IMR-90 (cell line): ENCODE data around the gene MEGF9.

Experiments used
- ELK1 ChIP-seq: fragments of 150-350 bp; IDR thresholded peaks from 2 replicates; pipeline ENCODE4 v1.6.1; 2016; ENCODE audit warnings: low read depth, mild to moderate bottlenecking, low read length, moderate library complexity, borderline replicate concordance
- FOS ChIP-seq: fragments of 150-350 bp; IDR thresholded peaks from 2 replicates; pipeline ENCODE4 v1.6.1; 2016; ENCODE audit warnings: low read depth, low read length
- RAD21 ChIP-seq: IDR thresholded peaks from 2 replicates; pipeline ENCODE4 v1.6.1; 2012; ENCODE audit warnings: low read length, improper control_type of control experiment
- SMC3 ChIP-seq: fragments of 150-350 bp; IDR thresholded peaks from 2 replicates; pipeline ENCODE4 v1.6.1; 2016; ENCODE audit warnings: low read depth, mild to moderate bottlenecking, antibody characterized with exemption, low read length, moderate library complexity
- USF2 ChIP-seq: fragments of 150-350 bp; IDR thresholded peaks from 2 replicates; pipeline ENCODE4 v1.6.1; 2017; ENCODE audit warnings: mild to moderate bottlenecking, antibody characterized with exemption, low read length, low read depth
- TF ChIP-seq, protein P1 (sequence below): conservative IDR thresholded peaks from 2 replicates; pipeline ENCODE4 v1.5.1; 2012; ENCODE audit warnings: mild to moderate bottlenecking, low read depth, low read length, improper control_type of control experiment

DNA sequence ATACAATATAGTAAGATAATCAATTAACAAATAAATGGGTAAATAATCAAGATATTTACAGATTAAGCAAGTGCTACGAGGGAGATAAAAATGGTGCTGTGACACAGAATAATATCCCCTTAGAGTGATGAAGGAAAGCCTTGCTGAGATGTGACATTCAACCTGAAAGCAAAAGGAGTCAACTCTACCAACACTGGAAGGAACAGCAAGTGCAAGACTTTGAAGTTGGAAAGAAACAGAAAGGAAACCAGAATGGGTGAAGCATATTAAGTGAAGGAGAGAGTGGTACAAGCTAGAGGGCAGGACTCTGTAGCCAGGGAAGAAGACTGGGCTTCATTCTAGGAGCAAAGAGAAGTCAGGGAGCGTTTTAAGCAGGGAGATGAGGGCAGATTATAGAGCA, 12.2 kb upstream of the MEGF9 start:
- no peak for TF ChIP-seq SMC3
- no peak for TF ChIP-seq FOS
- TF ChIP-seq, protein P1, sequence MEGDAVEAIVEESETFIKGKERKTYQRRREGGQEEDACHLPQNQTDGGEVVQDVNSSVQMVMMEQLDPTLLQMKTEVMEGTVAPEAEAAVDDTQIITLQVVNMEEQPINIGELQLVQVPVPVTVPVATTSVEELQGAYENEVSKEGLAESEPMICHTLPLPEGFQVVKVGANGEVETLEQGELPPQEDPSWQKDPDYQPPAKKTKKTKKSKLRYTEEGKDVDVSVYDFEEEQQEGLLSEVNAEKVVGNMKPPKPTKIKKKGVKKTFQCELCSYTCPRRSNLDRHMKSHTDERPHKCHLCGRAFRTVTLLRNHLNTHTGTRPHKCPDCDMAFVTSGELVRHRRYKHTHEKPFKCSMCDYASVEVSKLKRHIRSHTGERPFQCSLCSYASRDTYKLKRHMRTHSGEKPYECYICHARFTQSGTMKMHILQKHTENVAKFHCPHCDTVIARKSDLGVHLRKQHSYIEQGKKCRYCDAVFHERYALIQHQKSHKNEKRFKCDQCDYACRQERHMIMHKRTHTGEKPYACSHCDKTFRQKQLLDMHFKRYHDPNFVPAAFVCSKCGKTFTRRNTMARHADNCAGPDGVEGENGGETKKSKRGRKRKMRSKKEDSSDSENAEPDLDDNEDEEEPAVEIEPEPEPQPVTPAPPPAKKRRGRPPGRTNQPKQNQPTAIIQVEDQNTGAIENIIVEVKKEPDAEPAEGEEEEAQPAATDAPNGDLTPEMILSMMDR = no peak
- TF ChIP-seq RAD21 = no peak
- TF ChIP-seq ELK1 = no peak
- TF ChIP-seq USF2 = no peak
